PC-9 (cell line): Measurements from ENCODE around the gene NIPAL1. TPM values are rescaled to one million over a fixed set of nuclear protein-coding genes. Genes with fewer than 3 reads are reported as not detected.

ENCODE experiments used
- BruUV-seq: library from RNA; stranded (reverse); fragments of 400-500 nt; replicated peaks from 2 replicates; lab custom pipeline; 2021; lab: Mats Ljungman, UMichigan
- CTCF ChIA-PET: fragments of 300-600 bp; sonication (Branson Sonifier 250); formaldehyde crosslinking; loops from one replicate; lab custom pipeline; 2022; ENCODE audit warnings: antibody characterized with exemption; lab: Charles Lee
- POLR2A ChIA-PET: fragments of 300-600 bp; sonication (Branson Sonifier 250); formaldehyde crosslinking; loops from one replicate; lab custom pipeline; 2022; ENCODE audit warnings: antibody characterized with exemption; ENCODE audit not compliant: unreplicated experiment; lab: Charles Lee
- DNase-seq, 2 experiments: peaks; one replicate each; pipeline versions ENCODE4 v3.0.0 to v3.0.0-alpha.2; 2015 to 2022; ENCODE audit warnings: mixed read lengths in 1 of 2
- H2AFZ ChIP-seq: fragments of 200-600 bp; sonication (generic); 2 replicates; pipeline ENCODE4 v1.8.1; 2017; ENCODE audit warnings: antibody characterized with exemption
- H3F3A ChIP-seq: fragments of 200-600 bp; sonication (generic); 2 replicates; pipeline ENCODE4 v1.8.1; 2017; ENCODE audit warnings: antibody characterized with exemption, mild to moderate bottlenecking, low read depth; ENCODE audit not compliant: insufficient read depth
- H3K27ac ChIP-seq: fragments of 200-600 bp; sonication (generic); 2 replicates; pipeline ENCODE4 v1.6.1; 2016; ENCODE audit warnings: mixed run types
- H3K27me3 ChIP-seq: fragments of 200-600 bp; sonication (generic); 2 replicates; pipeline ENCODE4 v1.6.1; 2016; ENCODE audit warnings: low read depth, mixed run types; ENCODE audit not compliant: insufficient read depth
- H3K36me3 ChIP-seq: fragments of 200-600 bp; sonication (generic); 2 replicates; pipeline ENCODE4 v1.6.1; 2016; ENCODE audit warnings: low read depth, mixed run types
- H3K4me1 ChIP-seq: fragments of 200-600 bp; sonication (generic); replicated peaks from 2 replicates; pipeline ENCODE4 v1.6.1; 2016; ENCODE audit warnings: mixed run types; ENCODE audit not compliant: insufficient read depth
- H3K4me2 ChIP-seq: fragments of 200-600 bp; sonication (generic); 2 replicates; pipeline ENCODE4 v1.6.1; 2017; ENCODE audit warnings: mixed run types
- H3K4me3 ChIP-seq: fragments of 200-600 bp; sonication (generic); 2 replicates; pipeline ENCODE4 v1.6.1; 2016; ENCODE audit warnings: mixed run types
- H3K79me2 ChIP-seq: fragments of 200-600 bp; sonication (generic); 2 replicates; pipeline ENCODE4 v1.6.1; 2017; ENCODE audit warnings: low read depth, mixed run types
- H3K9me2 ChIP-seq: fragments of 200-600 bp; sonication (generic); 2 replicates; pipeline ENCODE4 v1.8.1; 2017; ENCODE audit warnings: mild to moderate bottlenecking; ENCODE audit not compliant: insufficient read depth
- H3K9me3 ChIP-seq: fragments of 200-600 bp; sonication (generic); 2 replicates; pipeline ENCODE4 v1.8.1; 2016; ENCODE audit warnings: low read depth; ENCODE audit not compliant: insufficient read depth
- H4K20me1 ChIP-seq: fragments of 200-600 bp; sonication (generic); 2 replicates; pipeline ENCODE4 v1.8.1; 2017; ENCODE audit not compliant: insufficient read depth
- EZH2 ChIP-seq: fragments of 200-600 bp; sonication (generic); IDR thresholded peaks from 2 replicates; pipeline ENCODE4 v1.8.0; 2017; ENCODE audit warnings: antibody characterized with exemption, low read depth
- intact Hi-C: fragments of 100-400 bp; cut with micrococcal nuclease; formaldehyde crosslinking; loops from one replicate; pipeline ENCODE4 v1.10.0; 2022; ENCODE audit not compliant: unreplicated experiment
- total RNA-seq: library from RNA; stranded (reverse); gene quantifications from 2 replicates; pipeline ENCODE4 v1.2.3, GENCODE V29; 2021
- TF ChIP-seq, protein P1 (sequence below): fragments of 200-600 bp; sonication (generic); conservative IDR thresholded peaks from 2 replicates; pipeline ENCODE4 v1.6.1; 2017; ENCODE audit warnings: mixed run types, antibody characterized with exemption, mild to moderate bottlenecking, moderate library complexity

The NIPAL1 gene
- total RNA-seq, 1 experiment from 2014 or later, result 8.2 TPM

DNA sequence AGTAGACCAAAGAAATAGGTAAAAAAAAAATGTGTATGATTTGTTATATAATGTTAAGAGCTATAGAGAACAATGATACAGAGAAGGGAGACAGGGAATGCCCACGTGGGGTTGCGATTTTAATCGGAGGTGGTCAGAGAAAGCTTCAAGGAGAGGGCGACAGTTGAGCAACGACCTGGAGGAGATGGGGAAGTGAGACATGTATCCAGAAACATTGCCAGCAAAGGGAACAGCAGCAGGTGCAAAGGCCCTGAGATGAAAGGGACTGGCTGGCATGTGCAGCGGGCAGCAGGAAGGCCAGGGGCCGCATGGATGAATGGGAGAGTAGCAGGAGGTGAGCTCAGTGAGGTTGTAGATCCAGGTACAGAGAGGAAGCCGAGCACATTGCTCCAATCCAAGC lies 32.9 kb downstream of the NIPAL1 start:
- Histone ChIP-seq H2AFZ (no peak overlapping the region), H3K9me2 (no peaks in the 10 kb centered on the region), H3K27me3 (no peaks in the 10 kb centered on the region), H3K4me2 (no peak overlapping the region), H3K4me1 (peaks cover 14% of the 10 kb centered on the region), H4K20me1 (no peaks in the 10 kb centered on the region), H3K9me3 (no peaks in the 10 kb centered on the region), H3K79me2 (no peaks in the 10 kb centered on the region), H3K27ac (no peak overlapping the region), H3K36me3 (no peaks in the 10 kb centered on the region), H3F3A (0 out of 2 replicates have a peak, but pooled peaks cover 7% of the 10 kb centered on the region), H3K4me3 (no peak overlapping the region)
- no peak for DNase-seq
- BruUV-seq, result no TSS peak
- intact Hi-C loops, result no loop called here
- TF ChIP-seq, protein P1, sequence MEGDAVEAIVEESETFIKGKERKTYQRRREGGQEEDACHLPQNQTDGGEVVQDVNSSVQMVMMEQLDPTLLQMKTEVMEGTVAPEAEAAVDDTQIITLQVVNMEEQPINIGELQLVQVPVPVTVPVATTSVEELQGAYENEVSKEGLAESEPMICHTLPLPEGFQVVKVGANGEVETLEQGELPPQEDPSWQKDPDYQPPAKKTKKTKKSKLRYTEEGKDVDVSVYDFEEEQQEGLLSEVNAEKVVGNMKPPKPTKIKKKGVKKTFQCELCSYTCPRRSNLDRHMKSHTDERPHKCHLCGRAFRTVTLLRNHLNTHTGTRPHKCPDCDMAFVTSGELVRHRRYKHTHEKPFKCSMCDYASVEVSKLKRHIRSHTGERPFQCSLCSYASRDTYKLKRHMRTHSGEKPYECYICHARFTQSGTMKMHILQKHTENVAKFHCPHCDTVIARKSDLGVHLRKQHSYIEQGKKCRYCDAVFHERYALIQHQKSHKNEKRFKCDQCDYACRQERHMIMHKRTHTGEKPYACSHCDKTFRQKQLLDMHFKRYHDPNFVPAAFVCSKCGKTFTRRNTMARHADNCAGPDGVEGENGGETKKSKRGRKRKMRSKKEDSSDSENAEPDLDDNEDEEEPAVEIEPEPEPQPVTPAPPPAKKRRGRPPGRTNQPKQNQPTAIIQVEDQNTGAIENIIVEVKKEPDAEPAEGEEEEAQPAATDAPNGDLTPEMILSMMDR, result no peak
- TF ChIP-seq EZH2, result no peak
- ChIA-PET POLR2A (interaction anchor here (0.6 kb wide), 1 partner anchor 27 kb away, joined by 9 read pairs; no protein-coding TSS in a partner anchor), CTCF (no interaction called here)

GRCh38 chr4:48051078-48051477 lies 34.5 kb downstream of the NIPAL1 start:
- H3K4me1 ChIP-seq, result peaks cover 14% of the 10 kb centered on the region
- intact Hi-C loops, result no loop called here
- H3K27ac ChIP-seq, result no peak overlapping the region
- no peak for DNase-seq
- no peaks in the 10 kb centered on the region for H3K9me2 ChIP-seq
- H3K4me2 ChIP-seq, result no peak overlapping the region
- H3K27me3 ChIP-seq, result no peaks in the 10 kb centered on the region
- H3K9me3 ChIP-seq, result no peaks in the 10 kb centered on the region
- no peaks in the 10 kb centered on the region for H3K36me3 ChIP-seq
- H4K20me1 ChIP-seq, result no peaks in the 10 kb centered on the region
- no peak overlapping the region for H3K4me3 ChIP-seq
- TF ChIP-seq, protein P1, result no peak
- TF ChIP-seq EZH2, result no peak
- ChIA-PET CTCF (no interaction called here), POLR2A (no interaction called here)
- H3F3A ChIP-seq, result 0 out of 2 replicates have a peak, but pooled peaks cover 7% of the 10 kb centered on the region
- BruUV-seq, result no TSS peak
- no peak overlapping the region for H2AFZ ChIP-seq
- H3K79me2 ChIP-seq, result no peaks in the 10 kb centered on the region

- H3K27me3 ChIP-seq, result no peaks in the 10 kb centered on the region
- H3K36me3 ChIP-seq, result no peaks in the 10 kb centered on the region
- ChIA-PET CTCF (no interaction called here), POLR2A (no interaction called here)
- H3K4me3 ChIP-seq, result no peak overlapping the region
- TF ChIP-seq, protein P1, result no peak
- peak overlapping the region; percentile 35 for H3K4me2 ChIP-seq
- no peaks in the 10 kb centered on the region for H3K9me2 ChIP-seq
- intact Hi-C loops, result no loop called here
- peak in 1 of 2 experiments; percentile 66 for DNase-seq
- no TSS peak for BruUV-seq
- H3K4me1 ChIP-seq, result peaks cover 16% of the 10 kb centered on the region
- no peak overlapping the region; the same call in 1 of the 2 replicates for H2AFZ ChIP-seq
- H3K9me3 ChIP-seq, result no peaks in the 10 kb centered on the region; the same call in none of the 2 replicates
- no peak overlapping the region for H3K27ac ChIP-seq
- peaks cover 3% of the 10 kb centered on the region; the same call in 1 of the 2 replicates for H3F3A ChIP-seq
- H4K20me1 ChIP-seq, result no peaks in the 10 kb centered on the region
- no peaks in the 10 kb centered on the region for H3K79me2 ChIP-seq
These were observed 42.3 kb downstream of the NIPAL1 start for GRCh38 chr4:48058617-48059530.
